ENCODE measurements around the gene ERCC5.

The ERCC5 gene

DNA sequence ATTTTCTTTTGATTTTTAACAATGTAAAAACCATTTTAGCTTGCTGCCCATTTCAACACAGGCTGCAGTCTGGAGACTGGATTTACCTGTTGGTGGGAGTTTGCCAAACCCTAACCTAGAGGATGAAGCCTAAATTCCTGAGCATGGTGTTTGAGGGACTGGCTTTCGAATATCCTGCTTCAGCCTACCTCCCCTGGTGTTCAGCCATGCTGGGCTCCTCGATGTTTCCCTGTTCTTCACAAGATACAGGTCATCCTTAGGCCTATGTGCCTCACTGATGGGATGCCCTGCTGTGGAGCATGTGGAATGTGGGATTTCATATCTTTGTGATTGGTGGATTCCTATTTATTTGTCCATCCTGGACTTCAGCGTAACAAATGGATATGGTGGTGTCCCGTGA is 20.4 kb upstream of the ERCC5 start:
- TF ChIP-seq, protein P1, sequence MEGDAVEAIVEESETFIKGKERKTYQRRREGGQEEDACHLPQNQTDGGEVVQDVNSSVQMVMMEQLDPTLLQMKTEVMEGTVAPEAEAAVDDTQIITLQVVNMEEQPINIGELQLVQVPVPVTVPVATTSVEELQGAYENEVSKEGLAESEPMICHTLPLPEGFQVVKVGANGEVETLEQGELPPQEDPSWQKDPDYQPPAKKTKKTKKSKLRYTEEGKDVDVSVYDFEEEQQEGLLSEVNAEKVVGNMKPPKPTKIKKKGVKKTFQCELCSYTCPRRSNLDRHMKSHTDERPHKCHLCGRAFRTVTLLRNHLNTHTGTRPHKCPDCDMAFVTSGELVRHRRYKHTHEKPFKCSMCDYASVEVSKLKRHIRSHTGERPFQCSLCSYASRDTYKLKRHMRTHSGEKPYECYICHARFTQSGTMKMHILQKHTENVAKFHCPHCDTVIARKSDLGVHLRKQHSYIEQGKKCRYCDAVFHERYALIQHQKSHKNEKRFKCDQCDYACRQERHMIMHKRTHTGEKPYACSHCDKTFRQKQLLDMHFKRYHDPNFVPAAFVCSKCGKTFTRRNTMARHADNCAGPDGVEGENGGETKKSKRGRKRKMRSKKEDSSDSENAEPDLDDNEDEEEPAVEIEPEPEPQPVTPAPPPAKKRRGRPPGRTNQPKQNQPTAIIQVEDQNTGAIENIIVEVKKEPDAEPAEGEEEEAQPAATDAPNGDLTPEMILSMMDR (IDR thresholded peaks at IDR 0.05), result no peak
- TF ChIP-seq ZFX (IDR thresholded peaks at IDR 0.05; ENCODE audit: borderline replicate concordance), result no peak
- H3K27ac ChIP-seq, result no peak overlapping the region

DNA sequence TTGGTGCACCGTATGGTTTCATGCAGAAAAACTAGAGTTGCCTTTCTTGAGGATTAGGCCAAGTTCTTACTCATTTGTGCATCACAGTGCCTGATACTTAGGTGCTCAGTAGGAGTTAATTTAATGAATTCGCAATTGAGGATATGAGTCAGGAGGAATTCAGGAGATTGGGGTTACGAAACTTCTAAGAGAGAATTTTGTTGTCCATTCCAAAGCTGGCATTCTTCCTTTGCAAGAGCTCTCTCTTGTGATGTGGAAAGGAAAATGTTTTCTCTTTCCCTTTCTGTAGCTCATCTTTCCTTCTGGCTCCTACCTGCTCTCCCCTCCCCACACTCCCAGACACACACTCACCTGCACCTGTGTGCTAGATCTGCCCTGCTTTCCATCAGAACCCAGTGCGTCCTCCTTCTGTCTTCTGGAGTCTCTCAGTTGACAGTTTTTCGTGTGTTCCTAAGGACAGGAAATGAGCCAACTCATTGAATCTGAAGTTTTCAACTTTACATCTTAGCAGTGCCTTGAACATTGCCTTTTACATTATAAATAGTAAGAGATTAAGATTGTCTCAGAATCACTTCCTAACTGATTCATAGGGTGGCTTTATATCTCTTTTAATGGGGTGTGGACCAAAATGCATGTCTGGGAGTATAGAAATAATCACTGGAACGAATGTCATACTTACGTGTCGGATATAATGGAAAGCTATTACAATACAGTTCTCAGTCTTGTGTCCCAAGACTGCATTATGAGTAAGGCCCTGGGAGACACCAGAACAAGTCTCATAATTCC is 19.7 kb upstream of the ERCC5 start:
- H3K27ac ChIP-seq, result no peak overlapping the region
- TF ChIP-seq ZFX (IDR thresholded peaks at IDR 0.05; ENCODE audit: borderline replicate concordance), result no peak
- TF ChIP-seq, protein P1 (IDR thresholded peaks at IDR 0.05), result no peak

DNA sequence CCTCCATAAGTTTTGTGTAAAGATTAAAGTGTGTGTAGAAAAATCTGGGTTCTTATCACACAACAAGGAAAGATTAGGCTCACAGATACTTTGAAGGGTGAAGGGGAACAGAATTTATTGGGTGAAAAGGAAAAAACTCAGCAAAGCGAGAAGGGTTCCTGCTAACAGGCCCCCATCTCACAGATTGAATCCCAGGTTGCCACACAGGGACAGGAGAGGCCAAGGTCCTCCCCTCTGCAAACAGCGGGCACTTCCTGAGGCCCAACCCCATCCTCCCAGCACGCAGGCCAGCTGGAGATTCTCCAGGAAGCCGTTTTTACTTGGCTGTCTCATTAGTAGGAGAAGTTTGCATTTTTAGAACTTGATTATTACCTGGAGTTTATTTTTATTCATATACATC is 15.2 kb upstream of the ERCC5 start:
- H3K27ac ChIP-seq, result no peak overlapping the region
- TF ChIP-seq ZFX (IDR thresholded peaks at IDR 0.05; ENCODE audit: borderline replicate concordance), result no peak
- TF ChIP-seq, protein P1 (IDR thresholded peaks at IDR 0.05), result no peak

DNA sequence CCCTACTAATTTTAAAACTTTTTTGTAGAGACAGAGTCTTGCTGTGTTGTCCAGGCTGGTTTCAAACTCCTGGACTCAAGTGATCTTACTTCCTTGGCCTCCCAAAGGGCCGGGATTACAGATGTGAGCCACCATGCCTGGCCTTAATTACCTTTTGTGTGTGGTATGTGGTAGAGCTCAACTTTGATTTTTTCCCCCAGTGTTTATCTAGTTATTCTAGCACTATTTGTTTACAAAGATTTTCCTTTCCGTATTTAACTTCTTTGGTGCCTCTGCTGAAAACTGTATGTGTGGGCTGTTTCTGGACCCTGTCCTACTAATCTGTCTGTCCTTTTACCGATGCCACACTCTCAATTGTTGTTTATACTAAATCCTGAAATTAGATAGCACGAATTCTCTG is 9.4 kb upstream of the ERCC5 start:
- TF ChIP-seq, protein P1 (IDR thresholded peaks at IDR 0.05), result no peak
- TF ChIP-seq ZFX (IDR thresholded peaks at IDR 0.05; ENCODE audit: borderline replicate concordance), result no peak
- H3K27ac ChIP-seq, result no peak overlapping the region

DNA sequence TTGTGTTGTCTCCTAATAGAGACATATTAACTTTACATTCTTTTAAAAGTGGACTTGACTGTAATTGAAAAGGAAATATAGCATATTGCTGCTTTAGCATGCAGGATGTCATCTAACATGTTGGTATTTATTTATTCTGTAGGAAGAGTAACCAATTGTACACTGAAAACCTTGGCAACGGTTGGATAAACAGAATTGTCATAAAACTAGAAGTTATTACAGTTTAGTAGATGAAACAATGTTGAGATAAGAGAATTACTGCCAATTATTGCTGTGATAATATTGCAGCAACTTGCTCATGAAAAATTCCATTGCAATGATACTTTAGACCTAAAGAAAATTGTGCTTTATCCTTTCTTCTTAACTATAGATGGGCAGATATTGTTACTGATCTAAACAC is 7.6 kb upstream of the ERCC5 start:
- TF ChIP-seq, protein P1 (IDR thresholded peaks at IDR 0.05), result no peak
- TF ChIP-seq ZFX (IDR thresholded peaks at IDR 0.05; ENCODE audit: borderline replicate concordance), result no peak
- H3K27ac ChIP-seq, result no peak overlapping the region

DNA sequence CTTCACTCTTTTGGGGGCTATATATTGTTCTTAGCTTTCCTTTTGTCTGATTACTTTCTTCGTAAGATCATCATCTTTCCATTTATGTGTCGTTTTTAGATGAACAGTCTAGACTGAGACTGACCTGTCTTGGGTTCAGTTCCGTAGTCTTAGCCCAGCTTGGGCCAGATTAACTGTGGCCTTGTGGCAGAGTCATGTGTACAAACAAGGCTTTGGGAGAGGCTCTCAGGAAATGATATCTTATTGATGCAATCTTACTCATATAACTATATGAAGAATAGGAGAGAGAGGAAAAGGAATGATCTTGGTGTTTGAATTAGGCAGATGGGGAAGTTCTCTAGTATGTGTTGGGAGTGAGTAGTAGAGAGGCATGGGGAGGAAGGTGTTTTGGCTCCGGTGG is 6.8 kb upstream of the ERCC5 start:
- H3K27ac ChIP-seq, result no peak overlapping the region
- no peak for TF ChIP-seq ZFX (IDR thresholded peaks at IDR 0.05; ENCODE audit: borderline replicate concordance)
- TF ChIP-seq, protein P1 (IDR thresholded peaks at IDR 0.05), result no peak

DNA sequence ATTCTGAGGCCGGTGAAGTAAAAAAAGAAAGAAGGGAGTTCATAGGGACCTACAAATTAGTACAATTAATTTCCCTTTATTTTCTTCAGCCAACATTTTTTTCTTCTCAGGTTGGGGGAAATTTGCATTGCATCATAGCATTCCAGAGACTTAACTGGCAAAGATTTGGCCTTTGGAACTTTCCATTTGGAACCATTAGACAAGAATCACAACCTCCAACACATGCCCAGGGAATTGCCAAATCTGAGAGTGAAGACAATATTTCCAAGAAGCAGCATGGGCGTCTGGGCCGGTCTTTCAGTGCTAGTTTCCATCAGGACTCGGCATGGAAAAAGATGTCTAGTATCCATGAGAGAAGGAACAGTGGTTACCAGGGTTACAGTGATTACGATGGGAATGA is 6.4 kb upstream of the ERCC5 start:
- TF ChIP-seq ZFX (IDR thresholded peaks at IDR 0.05; ENCODE audit: borderline replicate concordance), result no peak
- TF ChIP-seq, protein P1 (IDR thresholded peaks at IDR 0.05), result no peak
- H3K27ac ChIP-seq, result no peak overlapping the region

Data from 22Rv1 (cell line).